HG03378 (cell line): ENCODE results near the gene RAP1GAP2.
"Not testable (repeated sequence)": the region's sequence is repeated elsewhere in the genome, so short reads cannot be mapped to it uniquely, and the experiment has no call there.

ENCODE experiments used
- ATAC-seq: cut with Tn5 transposase; IDR thresholded peaks from one replicate; pipeline ENCODE4 v1.9.1; 2021; ENCODE audit warnings: mild to moderate bottlenecking, moderate library complexity; ENCODE audit not compliant: unreplicated experiment

RAP1GAP2 gene

DNA sequence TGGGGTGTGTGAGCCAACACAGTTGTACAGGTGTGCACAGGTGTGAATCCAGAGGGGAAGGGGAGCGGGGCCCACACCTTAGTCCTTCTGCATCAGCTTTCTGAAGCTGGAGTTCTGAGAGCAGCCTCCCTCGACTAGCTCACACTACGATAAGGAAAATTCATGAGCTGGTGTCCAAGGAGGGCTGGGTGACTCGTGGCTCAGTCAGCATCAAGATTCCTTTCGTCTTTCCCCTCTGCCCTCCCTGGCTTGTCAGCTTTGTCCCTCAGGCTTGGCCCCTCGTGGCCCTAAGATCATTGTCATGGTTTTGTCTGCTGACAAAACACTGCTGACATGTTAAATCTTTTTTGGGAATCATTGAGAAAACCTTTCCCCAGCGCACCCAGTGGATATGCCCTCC is 219.7 kb downstream of the RAP1GAP2 start:
- ATAC-seq = no peak

GRCh38 chr17:3017936-3018335 is 221.7 kb downstream of the RAP1GAP2 start:
- ATAC-seq = no peak

GRCh38 chr17:3019761-3020160 is 223.5 kb downstream of the RAP1GAP2 start:
- ATAC-seq = no peak

- ATAC-seq = no peak
Measured at GRCh38 chr17:3020381-3020780, 224.1 kb downstream of the RAP1GAP2 start.

GRCh38 chr17:3022197-3022596 is 226.0 kb downstream of the RAP1GAP2 start:
- no peak for ATAC-seq

DNA sequence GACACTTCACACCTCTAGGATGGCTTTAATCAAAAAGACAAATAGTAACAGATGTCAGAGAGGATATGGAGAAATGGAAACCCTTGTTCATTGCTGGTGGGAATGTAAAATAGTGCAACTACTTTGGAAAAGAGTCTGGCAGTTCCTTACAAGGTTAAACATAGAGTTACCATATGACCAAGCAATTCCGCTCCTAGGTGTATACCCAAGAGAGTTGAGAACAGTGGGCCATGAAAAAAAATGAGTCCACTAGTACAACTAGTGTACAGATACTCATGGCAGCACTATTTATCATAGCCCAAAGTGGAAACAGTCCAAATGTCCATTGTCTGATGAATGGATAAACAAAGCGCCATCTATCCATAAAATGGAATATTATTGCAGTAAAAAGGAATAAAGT is 228.1 kb downstream of the RAP1GAP2 start:
- no peak for ATAC-seq

DNA sequence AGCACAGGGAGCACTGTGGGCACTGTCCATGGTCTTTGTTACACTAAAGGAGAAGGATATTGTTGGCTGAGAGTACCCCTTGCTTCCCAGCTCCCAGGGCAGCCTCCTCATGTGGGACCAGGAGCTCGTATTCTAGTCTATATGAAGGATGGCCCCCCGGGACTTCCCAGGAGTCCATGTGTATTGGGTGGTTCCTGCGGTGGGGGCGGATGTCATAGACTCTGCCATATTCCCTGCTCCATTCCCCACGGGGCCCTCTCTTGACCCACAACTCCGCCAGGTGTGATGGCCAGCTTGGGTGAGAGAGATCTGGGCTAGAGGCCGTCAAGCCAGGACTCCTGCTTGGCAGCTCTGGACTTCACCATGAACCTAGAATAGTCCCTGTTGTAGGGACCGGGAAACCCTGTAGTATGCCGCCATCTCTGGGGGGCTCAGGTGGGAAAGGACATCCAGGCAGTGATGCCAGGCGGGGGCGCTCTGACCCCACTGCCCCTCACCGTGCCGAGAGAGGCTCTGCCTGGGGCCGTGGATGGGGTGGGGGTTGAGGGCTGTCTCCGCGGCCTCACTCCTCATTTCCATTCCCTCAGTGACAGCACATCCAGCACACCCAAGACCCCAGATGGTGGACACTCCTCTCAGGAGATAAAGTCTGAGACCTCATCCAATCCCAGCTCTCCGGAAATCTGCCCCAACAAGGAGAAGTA is 229.3 kb downstream of the RAP1GAP2 start:
- no peak for ATAC-seq

- no peak for ATAC-seq
Measured at GRCh38 chr17:3026125-3026855, 230.1 kb downstream of the RAP1GAP2 start.

GRCh38 chr17:3026856-3027751 is 230.9 kb downstream of the RAP1GAP2 start:
- no peak for ATAC-seq

DNA sequence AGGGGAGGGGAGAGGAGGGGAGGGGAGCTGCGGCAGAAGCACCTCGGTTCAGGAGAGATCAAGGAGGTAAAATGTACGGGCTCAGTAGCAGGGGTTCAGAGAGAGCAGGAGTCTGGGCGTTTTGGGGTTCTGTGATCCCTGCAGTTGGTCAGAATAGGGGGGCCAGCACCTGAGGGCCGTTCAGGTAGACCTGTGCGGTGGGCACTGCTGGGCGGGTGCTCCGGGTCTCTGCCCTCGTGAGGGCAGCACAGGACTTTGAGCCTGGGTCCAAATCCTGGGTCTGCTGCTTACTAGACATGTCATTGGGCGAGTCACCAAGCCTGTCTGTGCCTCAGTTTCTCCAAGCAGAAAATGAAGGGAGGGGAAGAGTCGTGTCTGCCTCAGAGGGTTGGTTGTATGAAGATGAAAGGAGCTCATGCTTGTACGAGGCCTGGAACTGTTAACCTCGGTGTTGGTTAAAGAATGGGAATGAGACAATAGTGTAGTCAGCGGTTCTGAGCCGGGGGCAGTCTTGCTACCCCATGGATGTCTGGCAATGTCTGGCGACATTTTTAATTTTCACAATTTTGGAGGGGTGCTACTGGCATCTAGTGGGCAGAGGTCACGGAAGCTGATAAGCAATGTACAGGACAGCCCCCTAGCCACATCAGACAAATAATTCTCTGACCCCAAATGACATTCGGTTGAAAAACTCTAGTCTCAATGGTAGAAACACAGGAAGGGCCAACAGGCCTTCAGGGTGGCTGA is 231.7 kb downstream of the RAP1GAP2 start:
- ATAC-seq = no peak

DNA sequence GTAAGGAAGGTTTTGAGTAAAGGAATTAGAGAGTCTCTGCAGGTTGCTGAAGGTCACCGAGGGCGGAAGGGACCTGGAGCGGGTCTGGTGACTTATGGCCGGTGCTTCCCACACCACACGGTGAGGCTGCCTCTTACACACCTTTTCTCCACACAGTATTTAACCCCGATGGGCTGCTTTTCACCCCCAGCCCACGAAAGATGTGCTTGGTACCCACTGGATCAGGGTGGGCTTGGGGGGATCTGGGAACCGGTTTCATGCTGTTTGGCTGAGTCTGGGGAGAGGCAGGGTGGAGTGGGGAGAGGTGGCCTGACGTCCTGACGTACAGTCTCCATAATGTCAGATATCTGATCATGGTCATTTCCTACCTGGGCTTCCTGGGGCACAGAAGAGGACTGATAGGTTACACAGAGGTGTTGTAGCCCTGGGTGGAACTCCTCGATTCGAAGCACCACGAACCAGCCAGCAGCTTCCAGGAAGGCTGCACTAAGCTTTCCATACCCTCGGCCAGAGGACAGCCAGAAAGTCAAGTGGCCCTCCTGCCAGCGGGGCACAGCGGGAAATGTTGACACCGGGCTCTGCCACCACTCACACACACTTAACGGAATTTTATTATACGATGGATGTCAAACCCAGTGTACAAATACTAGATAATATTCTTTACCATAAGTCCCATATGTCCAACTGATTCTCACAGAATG is 233.1 kb downstream of the RAP1GAP2 start:
- no peak for ATAC-seq

DNA sequence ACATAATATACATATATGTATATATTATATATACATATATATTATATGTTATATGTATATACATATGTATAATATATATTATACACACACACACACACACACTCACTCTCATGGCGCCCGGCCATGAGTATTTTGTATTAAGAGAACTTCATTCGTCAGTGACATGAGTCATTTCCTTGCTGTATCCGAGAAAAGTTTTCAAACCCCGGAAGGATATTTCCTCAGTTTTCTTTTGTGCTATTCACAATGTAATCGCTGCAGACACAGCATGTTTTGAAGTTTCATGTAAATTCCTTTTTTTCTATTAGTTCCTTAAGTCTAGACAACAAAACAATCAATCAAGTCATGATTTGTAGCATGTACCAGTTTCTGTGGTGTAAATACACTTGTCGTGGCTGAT is 233.9 kb downstream of the RAP1GAP2 start:
- ATAC-seq = no peak

- not testable (repeated sequence) for ATAC-seq
Measured at GRCh38 chr17:3030852-3031470, 234.7 kb downstream of the RAP1GAP2 start.

GRCh38 chr17:3032258-3033247 is 236.3 kb downstream of the RAP1GAP2 start:
- no peak for ATAC-seq

DNA sequence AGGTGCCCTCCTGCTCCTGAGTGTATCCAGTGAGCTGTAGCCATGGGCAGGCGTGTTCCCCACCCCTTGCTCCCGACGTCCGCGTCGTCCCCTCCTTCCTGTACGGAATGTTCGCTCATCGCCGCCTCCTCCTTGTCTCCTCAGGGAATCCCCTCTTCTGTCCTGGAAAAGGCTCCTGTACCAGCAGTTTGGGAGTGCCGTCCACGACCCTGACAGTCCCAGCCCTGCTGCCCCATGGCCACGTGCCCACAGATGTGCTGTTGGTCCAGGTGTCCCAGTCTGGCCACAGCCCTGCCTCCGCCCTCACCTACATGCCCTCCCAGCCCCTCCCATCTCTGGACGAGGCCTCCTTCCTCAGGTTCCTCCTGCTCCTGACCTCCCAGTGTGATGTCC is 237.0 kb downstream of the RAP1GAP2 start:
- ATAC-seq = no peak

- no peak for ATAC-seq
Measured at GRCh38 chr17:3033741-3034577, 237.7 kb downstream of the RAP1GAP2 start.

DNA sequence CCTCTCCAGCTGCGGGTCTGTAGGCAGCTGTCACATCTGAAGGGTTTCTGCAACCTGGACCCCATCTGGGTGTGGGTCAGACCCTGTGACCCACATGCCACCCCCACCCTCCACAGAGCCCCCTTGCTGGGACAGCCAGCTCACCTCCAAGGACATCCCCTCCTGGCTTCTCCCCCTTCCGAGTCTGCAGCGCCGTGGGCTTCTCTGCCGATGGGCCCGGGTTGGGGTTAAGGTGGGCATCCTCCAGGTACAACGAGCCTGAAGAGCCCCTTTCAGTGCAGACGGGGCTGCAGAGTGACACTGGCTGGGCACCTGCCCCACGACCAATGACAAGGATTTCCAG is 238.3 kb downstream of the RAP1GAP2 start:
- ATAC-seq = no peak
